ENCODE data around the gene SLC29A4.
"Not testable (repeated sequence)": the region's sequence is repeated elsewhere in the genome, so short reads cannot be mapped to it uniquely, and the experiment has no call there.

Gene SLC29A4

GRCh38 chr7:5282543-5283316, at the start of gene SLC29A4:
SLC29A4 (plus strand) TSS chr7:5282943; CDS start chr7:5287817, 4,874 bp downstream.
- Histone ChIP-seq H3K4me3 (ENCODE audit: low read depth, low read length) (peak within 1 kb of the TSS; percentile 59), H3K9me3 (ENCODE audit: control insufficient read depth, insufficient read depth, low read length) (no peaks in the 10 kb centered on the region), H3K27me3 (ENCODE audit: control insufficient read depth, insufficient read depth, low read length) (peaks cover 2% of the 10 kb centered on the region), H3K4me1 (ENCODE audit: control insufficient read depth, insufficient read depth, low read length) (peaks cover 4% of the 10 kb centered on the region), H3K36me3 (ENCODE audit: control insufficient read depth, insufficient read depth, low read length) (no peaks in the 10 kb centered on the region), H3K9ac (ENCODE audit: low read depth, low read length) (no peak within 1 kb of the TSS)

- Histone ChIP-seq H3K4me3 (ENCODE audit: low read depth, low read length) (no peak overlapping the region), H3K36me3 (ENCODE audit: control insufficient read depth, insufficient read depth, low read length) (peaks cover 14% of the 10 kb centered on the region), H3K4me1 (ENCODE audit: control insufficient read depth, insufficient read depth, low read length) (no peaks in the 10 kb centered on the region), H3K9ac (ENCODE audit: low read depth, low read length) (no peak overlapping the region), H3K9me3 (ENCODE audit: control insufficient read depth, insufficient read depth, low read length) (no peaks in the 10 kb centered on the region), H3K27me3 (ENCODE audit: control insufficient read depth, insufficient read depth, low read length) (no peaks in the 10 kb centered on the region)
These were observed 47.6 kb upstream of the SLC29A4 start for GRCh38 chr7:5234852-5235831.

- no peaks in the 10 kb centered on the region for H3K4me1 ChIP-seq (ENCODE audit: control insufficient read depth, insufficient read depth, low read length)
- no peak overlapping the region for H3K4me3 ChIP-seq (ENCODE audit: low read depth, low read length)
- no peaks in the 10 kb centered on the region for H3K27me3 ChIP-seq (ENCODE audit: control insufficient read depth, insufficient read depth, low read length)
These were observed 45.5 kb upstream of the SLC29A4 start for GRCh38 chr7:5237286-5237685.

GRCh38 chr7:5238500-5238899, 44.2 kb upstream of the SLC29A4 start:
- Histone ChIP-seq H3K9ac (ENCODE audit: low read depth, low read length) (no peak overlapping the region), H3K9me3 (ENCODE audit: control insufficient read depth, insufficient read depth, low read length) (no peaks in the 10 kb centered on the region), H3K36me3 (ENCODE audit: control insufficient read depth, insufficient read depth, low read length) (no peaks in the 10 kb centered on the region), H3K4me3 (ENCODE audit: low read depth, low read length) (peak overlapping the region; percentile 2), H3K4me1 (ENCODE audit: control insufficient read depth, insufficient read depth, low read length) (no peaks in the 10 kb centered on the region), H3K27me3 (ENCODE audit: control insufficient read depth, insufficient read depth, low read length) (no peaks in the 10 kb centered on the region)

More at GRCh38 chr7:5237286-5237685, 45.5 kb upstream of the SLC29A4 start:
- Histone ChIP-seq H3K36me3 (ENCODE audit: control insufficient read depth, insufficient read depth, low read length) (peaks cover 4% of the 10 kb centered on the region), H3K9ac (ENCODE audit: low read depth, low read length) (no peak overlapping the region), H3K9me3 (ENCODE audit: control insufficient read depth, insufficient read depth, low read length) (no peaks in the 10 kb centered on the region)

- Histone ChIP-seq H3K36me3 (ENCODE audit: control insufficient read depth, insufficient read depth, low read length) (no peaks in the 10 kb centered on the region), H3K9me3 (ENCODE audit: control insufficient read depth, insufficient read depth, low read length) (no peaks in the 10 kb centered on the region), H3K9ac (ENCODE audit: low read depth, low read length) (no peak overlapping the region), H3K27me3 (ENCODE audit: control insufficient read depth, insufficient read depth, low read length) (no peaks in the 10 kb centered on the region), H3K4me1 (ENCODE audit: control insufficient read depth, insufficient read depth, low read length) (no peaks in the 10 kb centered on the region), H3K4me3 (ENCODE audit: low read depth, low read length) (no peak overlapping the region)
These were observed 39.5 kb upstream of the SLC29A4 start for GRCh38 chr7:5243261-5243660.

GRCh38 chr7:5248201-5248885, 34.4 kb upstream of the SLC29A4 start:
- Histone ChIP-seq H3K36me3 (ENCODE audit: control insufficient read depth, insufficient read depth, low read length) (no peaks in the 10 kb centered on the region), H3K27me3 (ENCODE audit: control insufficient read depth, insufficient read depth, low read length) (no peaks in the 10 kb centered on the region), H3K9me3 (ENCODE audit: control insufficient read depth, insufficient read depth, low read length) (no peaks in the 10 kb centered on the region), H3K4me1 (ENCODE audit: control insufficient read depth, insufficient read depth, low read length) (no peaks in the 10 kb centered on the region), H3K4me3 (ENCODE audit: low read depth, low read length) (no peak overlapping the region), H3K9ac (ENCODE audit: low read depth, low read length) (no peak overlapping the region)

- not testable (repeated sequence) for H3K36me3 ChIP-seq (ENCODE audit: control insufficient read depth, insufficient read depth, low read length); H3K4me3 ChIP-seq (ENCODE audit: low read depth, low read length); H3K4me1 ChIP-seq (ENCODE audit: control insufficient read depth, insufficient read depth, low read length); H3K27me3 ChIP-seq (ENCODE audit: control insufficient read depth, insufficient read depth, low read length); H3K9me3 ChIP-seq (ENCODE audit: control insufficient read depth, insufficient read depth, low read length); H3K9ac ChIP-seq (ENCODE audit: low read depth, low read length)
These were observed 32.0 kb upstream of the SLC29A4 start for GRCh38 chr7:5250787-5251186.

- H3K4me3 ChIP-seq (ENCODE audit: low read depth, low read length); H3K9me3 ChIP-seq (ENCODE audit: control insufficient read depth, insufficient read depth, low read length); H3K4me1 ChIP-seq (ENCODE audit: control insufficient read depth, insufficient read depth, low read length): not testable (repeated sequence)
These were observed 29.2 kb upstream of the SLC29A4 start for GRCh38 chr7:5253529-5253928.

GRCh38 chr7:5254371-5254770, 28.4 kb upstream of the SLC29A4 start:
- not testable (repeated sequence) for H3K4me3 ChIP-seq (ENCODE audit: low read depth, low read length); H3K27me3 ChIP-seq (ENCODE audit: control insufficient read depth, insufficient read depth, low read length); H3K9me3 ChIP-seq (ENCODE audit: control insufficient read depth, insufficient read depth, low read length); H3K36me3 ChIP-seq (ENCODE audit: control insufficient read depth, insufficient read depth, low read length); H3K4me1 ChIP-seq (ENCODE audit: control insufficient read depth, insufficient read depth, low read length); H3K9ac ChIP-seq (ENCODE audit: low read depth, low read length)

More at GRCh38 chr7:5253529-5253928, 29.2 kb upstream of the SLC29A4 start:
- H3K9ac ChIP-seq (ENCODE audit: low read depth, low read length); H3K36me3 ChIP-seq (ENCODE audit: control insufficient read depth, insufficient read depth, low read length); H3K27me3 ChIP-seq (ENCODE audit: control insufficient read depth, insufficient read depth, low read length): not testable (repeated sequence)

GRCh38 chr7:5255832-5256231, 26.9 kb upstream of the SLC29A4 start:
- Histone ChIP-seq H3K9me3 (ENCODE audit: control insufficient read depth, insufficient read depth, low read length) (no peaks in the 10 kb centered on the region), H3K4me1 (ENCODE audit: control insufficient read depth, insufficient read depth, low read length) (no peaks in the 10 kb centered on the region), H3K27me3 (ENCODE audit: control insufficient read depth, insufficient read depth, low read length) (no peaks in the 10 kb centered on the region), H3K9ac (ENCODE audit: low read depth, low read length) (no peak overlapping the region), H3K36me3 (ENCODE audit: control insufficient read depth, insufficient read depth, low read length) (no peaks in the 10 kb centered on the region), H3K4me3 (ENCODE audit: low read depth, low read length) (no peak overlapping the region)

GRCh38 chr7:5260530-5261068, 22.1 kb upstream of the SLC29A4 start:
- not testable (repeated sequence) for H3K36me3 ChIP-seq (ENCODE audit: control insufficient read depth, insufficient read depth, low read length); H3K27me3 ChIP-seq (ENCODE audit: control insufficient read depth, insufficient read depth, low read length); H3K9me3 ChIP-seq (ENCODE audit: control insufficient read depth, insufficient read depth, low read length); H3K9ac ChIP-seq (ENCODE audit: low read depth, low read length); H3K4me3 ChIP-seq (ENCODE audit: low read depth, low read length); H3K4me1 ChIP-seq (ENCODE audit: control insufficient read depth, insufficient read depth, low read length)

All from iPS-15b (cell line).